NB4 (cell line): Measurements from ENCODE around the gene PET100.

Experiments
- DNase-seq: peaks from one replicate; pipeline ENCODE4 v3.0.0; 2010; ENCODE audit warnings: low read depth
- H3K4me3 ChIP-seq: one replicate; pipeline ENCODE4 v1.5.1; 2011; ENCODE audit warnings: mild to moderate bottlenecking, low read depth, low read length, moderate library complexity
- CTCF ChIP-seq: IDR thresholded peaks from one replicate; pipeline ENCODE4 v1.5.1; 2012; ENCODE audit warnings: low read depth, low read length
- MAX ChIP-seq: IDR thresholded peaks from 2 replicates; pipeline ENCODE4 v1.6.1; 2011; ENCODE audit warnings: low read depth, low read length
- MYC ChIP-seq: IDR thresholded peaks from 2 replicates; pipeline ENCODE4 v1.6.1; 2011; ENCODE audit warnings: low read depth, low read length
- POLR2A ChIP-seq: IDR thresholded peaks from 2 replicates; pipeline ENCODE4 v1.6.1; 2011; ENCODE audit warnings: mild to moderate bottlenecking; ENCODE audit not compliant: insufficient read length; ENCODE audit errors: extremely low read depth

Gene PET100

GRCh38 chr19:7602935-7603497, 26.6 kb upstream of the PET100 start:
- no peak overlapping the region for H3K4me3 ChIP-seq
- no peak for DNase-seq
- TF ChIP-seq CTCF (no peak), MAX (no peak), POLR2A (no peak), MYC (no peak)

DNA sequence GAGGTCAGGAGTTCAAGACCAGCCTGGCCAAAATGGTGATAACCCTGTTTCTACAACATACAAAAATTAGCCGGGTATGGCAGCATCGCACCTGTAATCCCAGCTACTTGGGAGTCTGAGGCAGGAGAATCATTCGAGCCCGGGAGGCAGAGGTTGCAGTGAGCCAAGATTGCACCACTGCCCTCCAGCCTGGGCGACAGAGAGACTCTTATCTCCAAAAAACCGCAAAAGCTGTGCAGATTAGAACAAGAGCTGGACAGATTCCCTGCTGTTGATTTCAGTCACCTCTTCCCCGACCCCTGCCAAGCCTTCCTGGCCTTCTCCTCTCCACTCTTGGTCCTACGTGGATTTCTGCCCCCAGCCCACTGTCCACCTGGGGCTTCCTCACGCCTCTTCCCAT, 25.7 kb upstream of the PET100 start:
- H3K4me3 ChIP-seq = no peak overlapping the region
- DNase-seq = peak; percentile 54
- TF ChIP-seq POLR2A (no peak), CTCF (no peak)

GRCh38 chr19:7605490-7606222, 23.9 kb upstream of the PET100 start:
- no peak overlapping the region for H3K4me3 ChIP-seq
- TF ChIP-seq POLR2A (no peak), MAX (no peak), CTCF (no peak)
- DNase-seq = peak; percentile 82

- no peak overlapping the region for H3K4me3 ChIP-seq
- no peak for DNase-seq
- TF ChIP-seq MYC (no peak), CTCF (no peak), MAX (no peak), POLR2A (no peak)
These were observed 23.3 kb upstream of the PET100 start for GRCh38 chr19:7606289-7606688.

GRCh38 chr19:7607212-7607873, 22.2 kb upstream of the PET100 start:
- no peak overlapping the region for H3K4me3 ChIP-seq
- no peak for TF ChIP-seq MYC
- TF ChIP-seq CTCF = no peak
- TF ChIP-seq POLR2A = no peak
- no peak for TF ChIP-seq MAX
- no peak for DNase-seq
